Heart left ventricle (tissue), 16 donors: ENCODE results near the gene SMIM21. TPM values are rescaled to one million over a fixed set of nuclear protein-coding genes. Genes with fewer than 3 reads are reported as not detected.

Source experiments
- ATAC-seq, 4 donors: fragments of 200-7000 bp; cut with Tn5 transposase; one replicate each; pipeline ENCODE4 v1.9.1; 2020 to 2022; ENCODE audit warnings: moderate library complexity in 4 of 4, mild to moderate bottlenecking in 3 of 4, moderate number of reproducible peaks in 1 of 4
- DNase-seq, 5 donors: peaks; one replicate each; pipeline ENCODE4 v3.0.0-alpha.2; 2020
- H3K27ac ChIP-seq, 12 donors: fragments of 200-600 bp; sonication (generic) in 4 of 12; one replicate each; pipeline versions ENCODE4 v1.5.0 to v1.8.0; 2016 to 2022; ENCODE audit warnings: mild to moderate bottlenecking in 2 of 12
- H3K27me3 ChIP-seq, 9 donors: fragments of 200-600 bp; sonication (generic) in 2 of 9; one replicate each; pipeline versions ENCODE4 v1.5.1 to v1.8.0; 2016 to 2022; ENCODE audit warnings: mild to moderate bottlenecking in 3 of 9
- H3K36me3 ChIP-seq, 9 donors: fragments of 200-600 bp; sonication (generic) in 2 of 9; one replicate each; pipeline versions ENCODE4 v1.5.0 to v1.8.0; 2018 to 2022; ENCODE audit warnings: mild to moderate bottlenecking in 2 of 9
- H3K4me1 ChIP-seq, 12 donors: fragments of 200-600 bp; sonication (generic) in 4 of 12; one replicate each; pipeline versions ENCODE4 v1.5.0 to v1.8.0; 2016 to 2022; ENCODE audit warnings: mild to moderate bottlenecking in 3 of 12
- H3K4me3 ChIP-seq, 12 donors: fragments of 200-600 bp; sonication (generic) in 4 of 12; one replicate each; pipeline versions ENCODE4 v1.5.0 to v1.8.0; 2017 to 2022; ENCODE audit warnings: mild to moderate bottlenecking in 9 of 12, moderate library complexity in 4 of 12
- H3K9me3 ChIP-seq, 12 donors: fragments of 200-600 bp; sonication (generic) in 4 of 12; one replicate each; pipeline versions ENCODE4 v1.5.0 to v1.8.0; 2016 to 2022; ENCODE audit warnings: mild to moderate bottlenecking in 1 of 12
- CTCF ChIP-seq, 12 donors: fragments of 200-600 bp; sonication (generic) in 4 of 12; IDR thresholded peaks; one replicate each; pipeline versions ENCODE4 v1.5.0 to v1.8.0; 2018 to 2022; ENCODE audit warnings: antibody characterized with exemption in 12 of 12, mild to moderate bottlenecking in 5 of 12
- POLR2A ChIP-seq, 2 donors: fragments of 450-650 bp; IDR thresholded peaks; one replicate each; pipeline ENCODE4 v1.6.1; 2017; ENCODE audit warnings: antibody characterized with exemption in 2 of 2, mild to moderate bottlenecking in 2 of 2, moderate library complexity in 2 of 2
- WGBS, 4 donors: extraction: QIAGEN DNeasy Blood & Tissue Kit in 2 of 4; methylation state at CpG; one replicate each; pipeline versions ENCODE4 v1.1.5 to v1.1.7; 2013 to 2018; 5-methylcytosine and 5-hydroxymethylcytosine counted together
- intact Hi-C, 10 donors: fragments of 100-400 bp; cut with DNase I; formaldehyde crosslinking; loops; one replicate each; pipeline versions ENCODE4 v1.11.1 to v1.14.2; 2022
- polyA plus RNA-seq, 2 donors: library from polyadenylated mRNA; stranded (reverse); fragments of 200-250 nt; gene quantifications; one replicate each; pipeline ENCODE4 v1.2.3, GENCODE V29; 2013
- total RNA-seq, 9 donors: library from RNA; depleted of rRNA in 2 of 9; stranded (reverse); fragments of >200 nt in 2 of 9; fragmentation: NEBNext Ultra II Directional in 3 of 9; extraction: Animal tissue kit (Norgen Biotek cat#: 25700) in 3 of 9; gene quantifications; one replicate each; pipeline versions ENCODE4 v1.1.0 to v1.2.4, GENCODE V29; 2016 to 2023
- donor health status: ischemic (EF 13 %, LVEDD 7.1; RV severe dilation, severe dysfunction).
- donor health status: healthy with polysubstance abuse.
- donor health status: DM: no; HTN: yes; CAD: no.
- donor health status: DM: no; HTN: no; CAD: no.
- donor health status: ischemic (EF 25% LVEDD 6.9; RV normal size, moderate dysfunction).
- donor health status: ischemic (EF 25% LVEDD 5.7; RV mildly dilated, moderate dysfunction).
- donor health status: healthy.
- donor health status: DM: yes; HTN: yes; CAD: no.
- donor health status: ischemic (EF 35%, LVEDD 5.7; RV mildly dilated, moderate dysfunction).
- donor health status: nonischemic (EF 11% LVEDD 7.7; RV severe dilation, severe dysfunction).
- donor health status: DM: yes; HTN: yes; CAD: no.
- donor health status: PGD.
- donor health status: ischemic (EF 29% LVEDD 5.4; RV normal size, mild dysfunction).
- donor health status: nonischemic (EF 23%, LVEDD 6.1; RV moderate dilation, normal function).

SMIM21 gene
- total and polyA plus RNA-seq, 11 donors: not detected

DNA sequence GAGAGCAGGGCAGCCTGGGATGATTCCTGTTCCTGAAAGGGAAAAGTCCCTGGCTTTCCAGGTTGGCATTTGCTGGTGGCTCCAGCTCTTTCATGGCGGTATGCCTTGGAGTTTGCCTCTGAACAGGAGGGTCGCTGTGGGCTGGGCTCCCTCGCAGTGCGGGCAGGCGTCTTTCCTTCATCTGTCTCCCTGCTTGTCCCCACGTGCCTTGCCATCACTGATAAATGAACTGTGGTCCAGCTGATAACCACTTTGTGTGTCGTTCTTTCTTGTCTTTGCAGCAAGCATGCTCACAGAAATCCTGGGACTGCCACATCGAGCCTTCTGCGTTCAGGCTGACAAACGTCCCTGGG, 35.3 kb downstream of the SMIM21 start:
- Histone ChIP-seq H3K36me3 (no peaks in the 10 kb centered on the region), H3K27ac (no peak overlapping the region), H3K4me1 (peaks cover 0 to 8% (median 0%) of the 10 kb centered on the region in 12 donors), H3K27me3 (no peaks in the 10 kb centered on the region), H3K4me3 (no peak overlapping the region), H3K9me3 (no peaks in the 10 kb centered on the region)
- TF ChIP-seq CTCF (IDR thresholded peaks at IDR 0.05): no peak
- no peak for TF ChIP-seq POLR2A (IDR thresholded peaks at IDR 0.05)
- WGBS, 4 donors: 81 to 84% (median 83%) methylated on average over 10 of the region's 10 CpGs
- intact Hi-C loops: no loop called here
- no peak for DNase-seq
- ATAC-seq: no peak

DNA sequence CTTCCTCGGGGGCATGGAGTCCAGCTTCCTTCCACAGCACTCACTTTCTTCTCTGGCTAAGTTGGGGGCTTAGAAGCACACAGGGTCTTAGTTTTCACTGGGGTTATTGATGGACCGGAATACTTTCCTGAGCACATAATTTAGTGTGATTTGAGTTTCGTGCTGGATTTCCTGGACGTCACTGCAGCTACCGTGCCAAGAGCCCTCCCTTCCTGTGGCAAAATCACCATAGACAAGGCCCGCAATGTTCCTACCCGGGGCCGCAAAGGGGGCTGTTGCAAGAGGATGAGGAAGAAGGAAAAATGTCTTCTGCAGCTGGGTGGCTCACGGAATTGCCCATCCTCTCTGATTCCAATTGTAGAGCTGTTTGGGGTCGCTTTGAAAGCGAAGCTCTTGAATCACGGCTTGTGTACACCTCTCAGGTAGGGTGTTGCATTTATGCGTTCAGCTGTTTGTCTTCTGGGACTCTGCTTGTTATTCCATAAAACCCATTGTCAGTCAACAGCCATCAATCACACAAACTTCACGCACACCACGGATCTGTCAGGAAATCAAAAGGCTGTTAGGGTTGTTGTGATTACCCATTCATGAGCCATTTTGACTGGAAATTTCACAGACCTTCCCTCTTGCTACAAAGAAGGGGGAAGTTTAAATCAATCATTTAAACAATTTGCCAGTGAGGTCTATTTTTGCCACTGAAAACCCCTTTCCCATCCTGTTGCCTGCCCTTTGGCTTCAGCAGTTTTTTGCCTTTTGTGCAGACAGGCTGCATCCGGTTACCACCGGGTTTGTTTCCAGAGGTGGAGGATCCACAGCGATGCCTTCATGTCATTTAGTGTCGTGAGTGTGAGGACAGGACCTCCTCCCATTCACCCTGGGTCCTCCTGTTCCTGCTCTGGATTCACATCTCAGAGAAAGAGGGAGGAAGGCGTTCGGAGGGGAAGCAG, 36.0 kb downstream of the SMIM21 start:
- ATAC-seq: peak in 2 of 4 donors; percentile 19 to 86
- TF ChIP-seq CTCF (IDR thresholded peaks at IDR 0.05) (no peak), POLR2A (IDR thresholded peaks at IDR 0.05) (no peak)
- 58 to 76% (median 70%) methylated on average over 21 of the region's 21 CpGs for WGBS, 4 donors

GRCh38 chr18:75390854-75391253, 36.6 kb downstream of the SMIM21 start:
- peak in 1 of 4 donors; percentile 18 for ATAC-seq
- no peak for DNase-seq
- intact Hi-C loops: no loop called here
- TF ChIP-seq CTCF (IDR thresholded peaks at IDR 0.05): no peak
- no peak for TF ChIP-seq POLR2A (IDR thresholded peaks at IDR 0.05)
- H3K36me3 ChIP-seq: no peaks in the 10 kb centered on the region
- no peaks in the 10 kb centered on the region for H3K9me3 ChIP-seq
- H3K4me3 ChIP-seq: peak overlapping the region in 2 of 12 donors; percentile 1 to 19
- peak overlapping the region in 1 of 12 donors; percentile 13 for H3K27ac ChIP-seq
- H3K27me3 ChIP-seq: no peaks in the 10 kb centered on the region
- WGBS, 4 donors: 60 to 65% (median 62%) methylated on average over 1 to 2 of the region's 2 CpGs
- peaks cover 0 to 8% (median 0%) of the 10 kb centered on the region in 12 donors for H3K4me1 ChIP-seq

More for the DNA sequence above, 36.0 kb downstream of the SMIM21 start:
- H3K36me3 ChIP-seq: no peaks in the 10 kb centered on the region
- no peaks in the 10 kb centered on the region for H3K9me3 ChIP-seq
- peak in 1 of 5 donors; percentile 38 for DNase-seq
- intact Hi-C loops: no loop called here
- peaks cover 0 to 8% (median 0%) of the 10 kb centered on the region in 12 donors for H3K4me1 ChIP-seq
- H3K27ac ChIP-seq: peak overlapping the region in 1 of 12 donors; percentile 13
- peak overlapping the region in 2 of 12 donors; percentile 1 to 19 for H3K4me3 ChIP-seq
- no peaks in the 10 kb centered on the region for H3K27me3 ChIP-seq

- no peaks in the 10 kb centered on the region for H3K9me3 ChIP-seq
- no peak for DNase-seq
- H3K4me1 ChIP-seq: no peaks in the 10 kb centered on the region
- no peaks in the 10 kb centered on the region for H3K36me3 ChIP-seq
- no peak for TF ChIP-seq POLR2A (IDR thresholded peaks at IDR 0.05)
- TF ChIP-seq CTCF (IDR thresholded peaks at IDR 0.05): no peak
- intact Hi-C loops: no loop called here
- H3K27ac ChIP-seq: no peak overlapping the region
- ATAC-seq: no peak
- no peak overlapping the region for H3K4me3 ChIP-seq
- 71 to 77% (median 73%) methylated on average over 4 of the region's 4 CpGs for WGBS, 4 donors
- peaks cover 0 to 4% (median 0%) of the 10 kb centered on the region in 9 donors for H3K27me3 ChIP-seq
Measured at GRCh38 chr18:75384144-75384543, 43.4 kb downstream of the SMIM21 start.
